ENCODE results near the gene AKAP11.

GRCh38 chr13:42246541-42246940 lies 25.4 kb upstream of the AKAP11 start:
- TF ChIP-seq POLR2AphosphoS5 (IDR thresholded peaks at IDR 0.05; ENCODE audit: borderline replicate concordance, low read depth, low read length): no peak
- TF ChIP-seq EZH2 (IDR thresholded peaks at IDR 0.05): no peak

Measured in SK-N-MC (cell line).